GM19452 (cell line): Measurements from ENCODE around the gene PLPP6.

ENCODE experiments used
- ATAC-seq: cut with Tn5 transposase; IDR thresholded peaks from one replicate; pipeline ENCODE4 v1.9.1; 2021; ENCODE audit not compliant: unreplicated experiment

PLPP6 gene

GRCh38 chr9:4661611-4662010 lies 483 bp upstream of the PLPP6 start:
- no peak for ATAC-seq

GRCh38 chr9:4662989-4663792 lies 1.1 kb downstream of the PLPP6 start:
- ATAC-seq, result no peak

- ATAC-seq, result no peak
Measured at GRCh38 chr9:4663956-4664355, 1.9 kb downstream of the PLPP6 start.

DNA sequence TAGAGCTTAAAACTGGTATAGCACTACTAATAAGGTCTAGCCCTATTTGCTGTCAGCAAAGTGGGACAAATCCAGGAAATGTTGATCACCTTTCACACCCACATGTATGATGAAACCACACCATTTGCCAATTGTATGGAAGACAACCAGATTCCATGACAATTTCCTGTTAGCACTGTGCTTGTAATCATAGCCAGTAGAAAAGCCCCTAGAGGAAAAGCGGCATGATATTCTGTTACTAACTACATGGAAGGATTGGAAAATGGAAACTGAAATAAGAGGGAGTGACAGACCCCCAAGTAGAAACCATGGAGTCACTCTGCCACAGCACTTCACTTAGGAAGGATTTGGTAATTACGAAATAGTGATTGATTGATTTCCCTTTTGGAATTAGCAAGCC lies 3.3 kb downstream of the PLPP6 start:
- ATAC-seq, result no peak

DNA sequence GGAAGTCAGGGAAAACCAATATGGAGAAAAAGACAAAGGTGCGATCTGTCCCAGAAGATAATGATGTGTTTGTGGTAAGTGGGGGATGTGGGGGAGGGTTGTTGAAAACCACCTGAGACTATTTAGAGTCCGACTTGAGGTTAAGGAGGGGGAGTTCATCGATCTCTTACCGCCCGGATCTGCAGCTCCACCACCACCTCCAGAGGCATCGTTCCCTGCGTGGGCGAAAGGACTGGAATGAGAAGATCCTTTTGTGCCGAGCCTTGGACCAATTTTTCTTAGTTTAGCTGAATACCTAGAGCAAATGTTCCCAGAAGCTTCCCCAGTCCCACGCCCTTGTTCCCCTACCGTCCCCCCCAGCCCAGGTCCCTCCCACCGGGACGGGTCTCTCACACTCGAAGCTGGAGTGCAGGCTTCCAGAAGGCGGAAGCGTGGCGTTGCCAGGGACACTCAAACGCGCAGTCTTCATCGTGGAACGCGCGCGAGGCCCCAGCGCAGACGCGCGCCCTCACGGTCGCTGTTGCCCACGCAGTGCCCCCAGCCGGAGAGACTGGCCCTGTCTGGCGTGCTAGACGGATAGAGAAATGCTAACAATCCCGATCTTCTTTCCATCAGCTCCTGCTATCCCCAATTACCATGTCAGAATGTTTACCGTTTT lies 4.1 kb downstream of the PLPP6 start, which contains the start of gene SPATA6L:
Gene SPATA6L, minus strand, starts transcription at position 439 of the 658 bp plus-strand sequence. Its CDS starts 230 bp downstream, at position 209.
- no peak for ATAC-seq

DNA sequence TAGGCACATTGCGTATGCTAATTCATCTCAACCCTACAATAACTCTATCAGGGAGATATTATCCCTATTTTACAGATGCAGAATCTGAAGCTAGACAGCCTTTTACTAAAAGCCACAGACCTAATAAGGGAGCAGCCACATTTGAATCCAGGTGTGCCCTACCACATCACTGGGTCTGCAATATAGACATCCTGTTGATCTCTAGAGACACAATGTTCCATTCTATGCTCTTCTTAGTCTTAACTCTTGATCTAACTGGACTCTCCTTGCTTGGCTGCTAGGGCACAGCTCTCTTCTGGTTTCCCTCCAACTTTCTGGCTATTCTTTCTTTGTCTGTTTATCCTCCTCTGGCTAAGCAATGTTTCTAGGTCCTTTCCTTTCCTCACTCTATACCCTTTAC lies 5.6 kb downstream of the PLPP6 start:
- ATAC-seq, result no peak

- ATAC-seq, result no peak
Measured at GRCh38 chr9:4668604-4669003, 6.5 kb downstream of the PLPP6 start.

DNA sequence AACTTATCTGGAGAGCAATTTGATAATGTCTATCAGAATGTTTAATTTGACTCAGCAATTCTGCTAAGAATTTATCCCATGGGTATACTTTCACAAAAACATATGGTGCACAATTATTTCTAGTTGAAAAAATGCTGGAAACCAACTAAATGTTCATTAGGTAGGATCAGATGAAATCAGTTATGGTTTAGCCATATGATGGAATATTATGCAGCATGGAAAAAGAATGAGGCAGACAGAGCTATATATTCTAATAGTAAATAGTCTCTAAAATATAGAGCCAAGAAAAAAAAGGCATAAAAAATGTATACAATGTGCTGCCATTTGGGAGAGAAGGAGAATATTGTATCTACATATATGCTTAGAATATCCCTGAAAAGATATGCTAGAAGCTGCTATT lies 7.8 kb downstream of the PLPP6 start:
- ATAC-seq, result no peak

- ATAC-seq, result no peak
Measured at GRCh38 chr9:4670591-4670990, 8.5 kb downstream of the PLPP6 start.

- ATAC-seq, result no peak
Measured at GRCh38 chr9:4671737-4672136, 9.6 kb downstream of the PLPP6 start.

GRCh38 chr9:4674783-4675182 lies 12.7 kb downstream of the PLPP6 start:
- no peak for ATAC-seq

- no peak for ATAC-seq
Measured at GRCh38 chr9:4677392-4677791, 15.3 kb downstream of the PLPP6 start.

- ATAC-seq, result peak; percentile 6
Measured at GRCh38 chr9:4678679-4679267, 16.7 kb downstream of the PLPP6 start.

DNA sequence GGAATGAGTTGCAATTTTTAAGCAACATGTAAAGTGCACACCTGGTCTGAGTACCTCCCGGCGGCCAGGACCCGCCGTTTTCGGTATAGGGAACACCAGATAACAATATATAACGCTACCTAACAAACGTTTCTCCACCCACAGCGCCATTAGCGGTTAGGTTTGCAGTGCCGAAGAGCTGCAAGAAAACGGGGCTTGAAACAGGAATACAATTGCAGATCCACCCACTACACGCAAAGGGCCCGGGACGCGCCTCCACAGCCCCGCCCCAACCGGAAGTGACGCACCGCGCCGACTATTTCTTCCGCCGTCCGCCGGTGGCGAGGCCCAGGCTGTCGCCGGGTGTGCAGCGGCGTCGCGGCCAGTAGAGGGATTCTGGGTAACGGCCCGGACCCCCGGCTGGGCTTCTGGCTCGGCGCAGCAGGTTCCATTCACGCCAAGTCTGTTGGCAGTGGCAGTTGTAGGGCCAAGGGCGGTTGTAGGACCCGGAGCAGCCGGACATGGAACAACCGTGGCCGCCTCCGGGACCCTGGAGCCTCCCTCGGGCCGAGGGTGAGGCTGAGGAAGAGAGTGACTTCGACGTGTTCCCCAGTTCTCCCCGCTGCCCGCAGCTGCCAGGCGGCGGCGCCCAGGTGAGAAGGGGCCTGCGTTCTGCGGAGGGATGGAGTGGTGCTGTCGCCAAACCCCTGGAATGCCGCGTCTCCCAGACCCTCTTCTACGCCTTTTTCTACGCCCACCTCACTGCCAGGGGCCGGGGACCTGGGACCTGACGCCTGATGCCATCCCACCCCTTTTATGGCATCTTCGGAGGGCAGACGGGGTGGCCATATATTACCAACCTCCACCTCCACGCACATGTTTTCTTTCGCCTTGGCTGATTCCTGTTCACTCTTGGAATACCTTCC lies 17.4 kb downstream of the PLPP6 start, which contains the start of gene CDC37L1:
Gene CDC37L1, plus strand, starts transcription at position 302 of the 905 bp plus-strand sequence. Its CDS starts 199 bp downstream, at position 501.
- peak; percentile 95 for ATAC-seq

DNA sequence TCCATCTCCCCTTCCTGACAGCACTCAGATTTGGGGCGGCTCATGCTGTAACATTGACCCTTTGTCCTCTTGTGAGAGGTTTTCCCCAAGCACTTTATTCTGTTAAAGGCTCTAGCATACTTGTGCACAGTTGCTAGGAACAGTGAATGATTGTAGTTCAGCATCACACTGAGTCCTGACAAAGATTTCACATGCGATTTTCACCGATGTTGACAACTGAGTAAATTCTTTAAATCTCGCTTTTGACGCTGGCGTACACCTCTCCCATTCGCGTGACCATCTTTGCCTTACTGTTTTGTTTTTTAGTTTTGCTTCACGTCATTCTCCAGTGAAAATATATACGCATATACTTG lies 18.1 kb downstream of the PLPP6 start:
- no peak for ATAC-seq

- ATAC-seq, result no peak
Measured at GRCh38 chr9:4680750-4681149, 18.7 kb downstream of the PLPP6 start.

- ATAC-seq, result no peak
Measured at GRCh38 chr9:4684820-4685219, 22.7 kb downstream of the PLPP6 start.

DNA sequence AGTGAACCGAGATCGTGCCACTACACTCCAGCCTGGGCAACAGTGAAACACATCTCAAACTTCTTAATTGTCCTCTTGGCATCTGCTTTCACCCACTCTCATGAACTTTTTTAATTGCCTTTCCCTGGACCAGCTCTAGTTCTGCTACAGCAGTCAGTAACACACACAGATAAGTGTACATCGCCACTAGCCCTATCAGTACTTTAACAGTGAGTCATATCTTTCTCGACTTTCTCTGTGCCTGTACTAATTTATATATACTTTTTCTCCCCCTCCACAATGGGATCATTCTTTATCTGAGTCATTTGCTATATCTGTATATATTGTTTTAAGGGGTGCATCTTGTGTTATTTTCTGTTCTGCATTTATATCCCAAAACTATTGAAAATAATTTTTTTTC lies 24.0 kb downstream of the PLPP6 start:
- no peak for ATAC-seq

DNA sequence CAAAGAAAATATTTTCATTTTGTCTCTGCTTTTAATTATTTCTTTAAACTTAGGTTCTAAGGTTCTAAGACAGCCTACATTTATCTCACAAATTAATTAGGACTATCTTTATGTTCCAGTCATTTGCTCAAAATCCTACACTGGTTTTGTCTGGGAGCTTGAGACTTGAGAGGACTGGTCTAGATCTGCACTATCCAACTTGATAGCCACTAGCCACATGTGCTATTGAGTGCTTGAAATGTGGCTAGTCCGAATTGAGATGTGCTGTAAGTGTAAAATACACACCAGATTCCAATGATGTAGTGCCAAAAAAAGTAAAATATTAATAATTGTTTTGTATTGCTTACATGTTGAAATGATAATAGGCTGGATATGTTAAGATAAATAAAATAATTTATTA lies 24.5 kb downstream of the PLPP6 start:
- no peak for ATAC-seq

- ATAC-seq, result no peak
Measured at GRCh38 chr9:4689021-4689420, 26.9 kb downstream of the PLPP6 start.

DNA sequence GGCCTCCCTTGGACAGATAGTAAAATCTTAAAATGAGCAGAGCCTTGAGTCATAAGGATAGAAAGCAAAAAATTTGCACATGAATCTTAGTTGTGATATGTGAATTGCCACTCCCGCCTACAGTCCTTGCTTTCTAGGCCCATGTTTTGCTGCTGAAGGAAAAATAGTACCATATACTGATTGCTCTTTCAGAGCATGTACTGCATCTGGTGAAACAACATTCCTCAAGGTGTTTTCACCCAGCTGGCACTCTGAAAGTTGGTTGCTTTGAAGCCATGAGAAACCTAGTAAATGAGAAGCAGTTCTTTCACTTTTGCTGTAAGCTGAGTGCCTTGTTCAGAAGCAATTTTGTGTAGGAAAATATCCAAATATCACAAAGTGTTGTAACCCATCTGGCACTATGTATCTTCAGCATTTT lies 27.6 kb downstream of the PLPP6 start:
- ATAC-seq, result peak; percentile 51
